Psoas muscle (tissue), 8 donors: ENCODE data around the gene MYOM3. TPM values are rescaled to one million over a fixed set of nuclear protein-coding genes. Genes with fewer than 3 reads are reported as not detected.

Experiments used
- ATAC-seq, 4 donors: fragments of 200-7000 bp; cut with Tn5 transposase; one replicate each; pipeline ENCODE4 v1.9.1; 2020; ENCODE audit warnings: moderate library complexity in 3 of 4, mild to moderate bottlenecking in 2 of 4
- DNase-seq, 2 donors: peaks; one replicate each; pipeline ENCODE4 v3.0.0-alpha.2; 2020
- H3K27ac ChIP-seq: fragments of 200-600 bp; one replicate; pipeline ENCODE4 v1.8.0; 2022
- H3K27me3 ChIP-seq, 3 donors: fragments of 200-600 bp in 1 of 3; one replicate each; pipeline versions ENCODE4 v1.6.1 to v1.8.0; 2013 to 2022; ENCODE audit warnings: low read length in 2 of 3, mild to moderate bottlenecking in 2 of 3, moderate library complexity in 1 of 3; ENCODE audit not compliant: insufficient read depth in 3 of 3
- H3K36me3 ChIP-seq, 2 donors: fragments of 200-600 bp in 1 of 2; one replicate each; pipeline versions ENCODE4 v1.6.1 to v1.8.0; 2013 to 2022; ENCODE audit warnings: low read depth in 1 of 2, mild to moderate bottlenecking in 1 of 2, moderate library complexity in 1 of 2; ENCODE audit not compliant: insufficient read depth in 1 of 2
- H3K4me1 ChIP-seq: fragments of 200-600 bp; one replicate; pipeline ENCODE4 v1.8.0; 2022
- H3K4me3 ChIP-seq: fragments of 200-600 bp; one replicate; pipeline ENCODE4 v1.8.0; 2022; ENCODE audit warnings: mild to moderate bottlenecking
- H3K9me3 ChIP-seq: fragments of 200-600 bp; one replicate; pipeline ENCODE4 v1.8.0; 2022
- CTCF ChIP-seq: fragments of 200-600 bp; IDR thresholded peaks from one replicate; pipeline ENCODE4 v1.8.0; 2022; ENCODE audit warnings: antibody characterized with exemption
- intact Hi-C, 2 donors: fragments of 100-400 bp; cut with DNase I; formaldehyde crosslinking; loops; one replicate each; pipeline versions ENCODE4 v1.11.0 to v1.14.2; 2022
- polyA plus RNA-seq, 3 donors: library from polyadenylated mRNA; stranded (reverse); fragments of 200-250 nt; gene quantifications; one replicate each; pipeline ENCODE4 v1.2.3, GENCODE V29; 2013
- total RNA-seq, 4 donors: library from RNA; stranded (reverse); fragmentation: NEBNext Ultra II Directional in 2 of 4; extraction: Animal tissue kit (Norgen Biotek cat#: 25700) in 2 of 4; gene quantifications; one replicate each; pipeline versions ENCODE4 v1.2.1 to v1.2.4, GENCODE V29; 2021 to 2023
- donor health status: healthy with polysubstance abuse.
- donor health status: DM: no; HTN: no; CAD: no; lungs with moderate emphysema.
- donor health status: Bipolar disorder and iron deficiency.
- donor health status: healthy.
- donor health status: DM: yes; HTN: yes; CAD: no.
- donor health status: DM: no; HTN: no; CAD: no.
- donor health status: DM: no; HTN: no; CAD: no.
- donor health status: DM: yes; HTN: yes; CAD: no.

Gene MYOM3
- total and polyA plus RNA-seq, 7 donors = 86.7 to 505 (median 152) TPM

GRCh38 chr1:24007079-24007478 lies 104.9 kb downstream of the MYOM3 start:
- Histone ChIP-seq H3K9me3 (peaks cover 4% of the 10 kb centered on the region), H3K36me3 (no peaks in the 10 kb centered on the region), H3K4me3 (no peak overlapping the region), H3K4me1 (peaks cover 25% of the 10 kb centered on the region), H3K27ac (no peak overlapping the region), H3K27me3 (no peaks in the 10 kb centered on the region)
- no peak for ATAC-seq
- no peak for DNase-seq
- intact Hi-C loops = no loop called here
- no peak for TF ChIP-seq CTCF

Other genes with a start within 250 kb of the MYOM3 start
- gene FUCA1, start 243.8 kb downstream of the MYOM3 start, total RNA-seq = 10 to 100 TPM in 1 of 4 donors, 1 to 10 TPM in 3; 8.2 to 12.5 (median 8.8) TPM
- 10 to 100 TPM in 1 of 3 donors, 1 to 10 TPM in 2; 5.9 to 17.3 (median 9.2) TPM for gene FUCA1, start 243.8 kb downstream of the MYOM3 start, polyA plus RNA-seq
- under 1 TPM in 1 of 4 donors, not detected in 3; 0.08 TPM for gene CNR2, start 198.8 kb downstream of the MYOM3 start, total RNA-seq
- gene CNR2, start 198.8 kb downstream of the MYOM3 start, polyA plus RNA-seq = under 1 TPM in 2 of 3 donors, not detected in 1; 0.01 to 0.13 TPM
- 10 to 100 TPM; 56.7 to 63.1 (median 60.0) TPM for gene PNRC2, start 152.3 kb downstream of the MYOM3 start, total RNA-seq
- gene PNRC2, start 152.3 kb downstream of the MYOM3 start, polyA plus RNA-seq = 100 to 1,000 TPM in 1 of 3 donors, 10 to 100 TPM in 2; 39.5 to 179 (median 74.0) TPM
- 10 to 100 TPM; 29.5 to 54.0 (median 46.7) TPM for gene SRSF10, start 131.8 kb downstream of the MYOM3 start, total RNA-seq
- 10 to 100 TPM; 28.8 to 56.6 (median 42.0) TPM for gene SRSF10, start 131.8 kb downstream of the MYOM3 start, polyA plus RNA-seq
- gene IL22RA1, start 31.0 kb upstream of the MYOM3 start, total RNA-seq = under 1 TPM in 3 of 4 donors, not detected in 1; 0.08 to 0.19 (median 0.13) TPM
- under 1 TPM in 1 of 3 donors, not detected in 2; 0.26 TPM for gene IL22RA1, start 31.0 kb upstream of the MYOM3 start, polyA plus RNA-seq
- gene IFNLR1, start 75.2 kb upstream of the MYOM3 start, total RNA-seq = 1 to 10 TPM; 1.1 to 3.9 (median 2.1) TPM
- gene IFNLR1, start 75.2 kb upstream of the MYOM3 start, polyA plus RNA-seq = 1 to 10 TPM in 2 of 3 donors, under 1 TPM in 1; 0.05 to 2.0 (median 1.9) TPM
- gene GRHL3, start 207.2 kb upstream of the MYOM3 start, total RNA-seq = under 1 TPM in 1 of 4 donors, not detected in 3; 0.30 TPM
- under 1 TPM in 1 of 3 donors, not detected in 2; 0.08 TPM for gene GRHL3, start 207.2 kb upstream of the MYOM3 start, polyA plus RNA-seq